ENCODE results near the gene SORCS1.
"Not testable (repeated sequence)": the region's sequence is repeated elsewhere in the genome, so short reads cannot be mapped to it uniquely, and the experiment has no call there.

The SORCS1 gene

GRCh38 chr10:106938513-106938912 lies 226.0 kb downstream of the SORCS1 start:
- FAIRE-seq, result no peak

DNA sequence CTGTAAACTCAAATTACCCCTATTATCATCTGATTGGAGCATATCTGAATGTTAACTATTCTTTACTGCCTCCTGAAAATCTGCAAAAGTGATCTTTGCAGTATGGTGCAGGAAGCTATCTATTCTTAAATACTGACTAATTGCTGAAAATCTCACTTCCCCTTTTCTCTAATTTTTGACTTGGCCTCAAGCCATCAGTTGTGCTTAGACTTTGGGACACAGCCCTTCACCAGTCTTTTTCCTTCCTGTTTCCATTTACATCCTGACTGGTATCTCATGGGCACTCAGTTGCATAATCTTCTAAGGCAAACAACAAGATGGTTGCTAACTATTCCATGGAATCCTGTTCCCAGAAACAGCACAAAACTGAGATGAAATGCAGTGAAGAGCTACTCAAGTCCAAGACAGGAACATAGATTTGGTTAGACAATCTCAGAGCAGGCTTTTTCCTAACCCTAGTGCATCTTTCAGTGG lies 228.5 kb downstream of the SORCS1 start:
- FAIRE-seq, result no peak

DNA sequence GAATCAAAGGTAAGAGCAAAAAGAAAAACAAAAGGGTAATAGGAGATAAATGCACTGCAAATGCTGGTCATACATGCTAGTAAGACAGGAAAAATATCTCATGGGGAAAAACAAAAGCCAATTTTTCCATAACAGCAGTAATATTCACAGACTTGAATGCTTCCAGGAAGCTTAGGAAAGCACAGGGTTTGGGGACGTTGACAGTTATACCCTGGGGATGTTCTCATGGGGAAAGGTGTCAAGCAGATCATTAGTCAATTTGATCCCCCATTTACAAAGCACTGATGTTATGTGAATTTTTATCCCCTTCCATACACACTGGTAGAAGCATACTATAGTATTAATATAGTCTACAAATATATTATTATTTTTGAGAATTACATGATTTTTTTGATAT lies 232.7 kb downstream of the SORCS1 start:
- FAIRE-seq, result no peak

- no peak for FAIRE-seq
These were observed 233.2 kb downstream of the SORCS1 start for GRCh38 chr10:106931159-106931852.

- no peak for FAIRE-seq
These were observed 233.8 kb downstream of the SORCS1 start for GRCh38 chr10:106930751-106931150.

GRCh38 chr10:106929291-106929895 lies 235.1 kb downstream of the SORCS1 start:
- no peak for FAIRE-seq

GRCh38 chr10:106928151-106928550 lies 236.4 kb downstream of the SORCS1 start:
- not testable (repeated sequence) for FAIRE-seq

GRCh38 chr10:106925191-106925590 lies 239.3 kb downstream of the SORCS1 start:
- FAIRE-seq, result no peak

- FAIRE-seq, result no peak
These were observed 244.0 kb downstream of the SORCS1 start for GRCh38 chr10:106920538-106920937.

DNA sequence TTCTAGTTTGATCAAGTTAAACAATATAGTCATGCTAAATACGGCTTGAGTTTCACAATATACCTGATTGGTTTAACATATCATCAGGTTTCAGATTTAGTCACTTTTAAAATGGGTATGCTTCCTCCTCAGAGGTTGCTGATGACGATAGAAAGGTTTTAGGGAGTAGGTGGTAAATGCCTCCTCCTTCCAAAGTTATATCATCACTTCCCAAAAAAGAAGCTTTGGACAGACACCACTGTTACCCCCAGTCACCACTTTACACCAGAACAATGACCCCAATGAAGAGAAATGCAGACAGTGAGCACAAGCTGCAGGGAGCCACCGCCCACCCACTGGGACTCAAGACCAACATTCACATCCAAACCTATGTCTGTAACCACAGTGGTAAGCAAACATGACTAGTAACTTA lies 244.6 kb downstream of the SORCS1 start:
- no peak for FAIRE-seq

DNA sequence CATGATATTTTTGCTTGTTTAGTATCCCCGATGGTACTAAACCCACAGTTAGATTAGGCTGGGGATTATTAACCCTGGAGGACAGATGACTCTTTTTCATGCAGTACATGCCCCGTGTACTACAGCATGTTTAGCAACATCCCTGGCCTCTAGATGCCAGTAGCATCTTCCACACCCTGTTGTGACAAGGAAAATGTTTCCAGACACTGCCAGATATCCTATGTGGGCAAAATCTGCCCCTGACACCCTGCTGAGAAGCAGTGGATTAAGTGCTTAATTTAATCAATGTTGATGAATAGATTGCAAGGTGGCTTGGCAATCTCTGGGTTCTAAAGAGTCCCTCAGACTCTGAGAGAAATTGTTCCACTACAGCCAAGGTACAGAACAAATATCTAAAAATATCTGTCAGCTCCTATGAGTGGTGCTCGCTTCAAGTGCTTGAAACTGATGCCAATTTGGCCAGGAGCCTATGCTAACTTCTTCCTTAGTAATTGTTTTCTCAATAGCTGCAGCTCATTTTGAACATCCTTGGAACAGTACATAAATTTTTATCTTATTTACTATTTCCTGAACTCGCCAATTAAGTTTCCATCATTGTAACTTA lies 247.0 kb downstream of the SORCS1 start:
- no peak for FAIRE-seq

DNA sequence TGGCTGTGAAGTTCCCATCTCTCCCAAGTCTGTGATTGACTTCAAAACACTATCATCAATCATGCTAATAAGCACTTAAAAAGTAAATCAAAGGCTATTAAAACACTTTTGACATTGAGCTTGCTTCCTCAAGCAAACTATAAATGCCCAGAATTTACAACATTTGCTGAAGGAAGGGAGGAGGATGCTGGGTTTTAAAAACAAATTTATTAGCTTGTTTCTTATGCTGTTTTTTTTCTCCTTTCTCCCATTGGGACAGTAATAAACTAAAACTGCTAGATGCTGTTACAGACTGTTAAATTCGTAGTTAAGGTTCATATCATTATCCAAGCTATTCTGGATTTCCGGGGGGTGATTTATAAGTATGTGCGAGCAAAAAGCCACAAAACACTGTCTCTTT lies 250.5 kb downstream of the SORCS1 start:
- FAIRE-seq, result peak; percentile 59

DNA sequence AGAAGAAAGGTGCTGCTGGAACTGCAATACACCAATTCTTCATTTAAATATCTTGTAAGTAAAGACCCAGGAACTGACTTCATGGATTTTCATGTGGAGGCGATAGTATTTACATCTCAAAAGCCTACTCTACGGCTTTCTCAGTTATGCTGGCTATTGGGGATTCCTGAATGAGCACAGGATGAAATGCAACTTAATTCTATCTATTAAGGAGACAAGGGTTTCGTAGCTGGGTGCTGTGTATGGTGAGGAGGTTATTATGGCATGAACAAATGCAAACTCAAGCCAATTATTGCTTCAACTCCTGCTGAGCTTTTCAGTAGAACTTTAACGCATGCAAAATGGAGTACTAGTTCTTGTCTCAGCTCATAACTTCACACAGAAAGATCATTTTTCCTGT lies 251.2 kb downstream of the SORCS1 start:
- no peak for FAIRE-seq

GRCh38 chr10:106911096-106911495 lies 253.4 kb downstream of the SORCS1 start:
- no peak for FAIRE-seq

- FAIRE-seq, result no peak
These were observed 253.8 kb downstream of the SORCS1 start for GRCh38 chr10:106910666-106911065.

DNA sequence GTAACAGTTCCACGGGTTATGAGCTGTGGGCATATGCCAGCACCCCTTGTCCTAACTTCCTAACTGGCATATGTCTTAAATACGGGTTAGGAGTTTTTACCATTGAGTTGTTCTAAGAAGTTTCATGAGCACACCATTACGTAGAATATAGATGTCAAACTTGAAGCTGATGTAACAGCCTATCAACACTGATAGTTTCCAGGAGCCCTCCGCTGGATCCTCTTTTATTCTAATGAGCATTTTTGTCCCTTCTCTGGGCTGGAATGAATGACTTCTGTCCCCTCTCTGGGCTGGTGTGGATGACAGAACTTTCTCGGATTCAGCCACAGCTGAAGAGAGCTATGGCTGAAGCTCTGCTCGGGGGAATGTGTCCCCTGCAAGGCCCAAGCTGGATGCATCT lies 256.3 kb downstream of the SORCS1 start:
- FAIRE-seq, result no peak

- FAIRE-seq, result no peak
These were observed 260.3 kb downstream of the SORCS1 start for GRCh38 chr10:106904209-106904608.

DNA sequence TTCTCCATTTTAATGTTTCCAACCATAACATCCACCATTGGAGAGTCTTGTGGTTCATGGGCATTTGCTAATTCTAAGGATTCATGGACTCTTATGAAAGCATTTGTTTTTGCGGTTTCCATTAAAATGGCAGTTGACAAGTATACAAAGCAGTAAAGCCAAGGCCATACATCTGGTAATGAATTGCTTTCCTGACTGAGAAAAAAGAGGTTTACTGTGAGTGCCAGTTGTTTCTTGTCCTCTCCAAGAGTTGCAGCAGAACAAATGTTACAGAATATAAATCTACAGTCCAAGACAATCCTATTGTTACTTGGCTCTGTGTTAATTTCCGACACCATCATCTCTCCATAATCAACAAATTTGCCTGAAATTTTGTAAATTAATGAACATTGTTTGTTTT lies 261.3 kb downstream of the SORCS1 start:
- FAIRE-seq, result no peak

GRCh38 chr10:106900016-106900652 lies 264.4 kb downstream of the SORCS1 start:
- no peak for FAIRE-seq

- FAIRE-seq, result no peak
These were observed 266.1 kb downstream of the SORCS1 start for GRCh38 chr10:106898446-106898845.

- peak; percentile 68 for FAIRE-seq
These were observed 266.8 kb downstream of the SORCS1 start for GRCh38 chr10:106897719-106898118.

DNA sequence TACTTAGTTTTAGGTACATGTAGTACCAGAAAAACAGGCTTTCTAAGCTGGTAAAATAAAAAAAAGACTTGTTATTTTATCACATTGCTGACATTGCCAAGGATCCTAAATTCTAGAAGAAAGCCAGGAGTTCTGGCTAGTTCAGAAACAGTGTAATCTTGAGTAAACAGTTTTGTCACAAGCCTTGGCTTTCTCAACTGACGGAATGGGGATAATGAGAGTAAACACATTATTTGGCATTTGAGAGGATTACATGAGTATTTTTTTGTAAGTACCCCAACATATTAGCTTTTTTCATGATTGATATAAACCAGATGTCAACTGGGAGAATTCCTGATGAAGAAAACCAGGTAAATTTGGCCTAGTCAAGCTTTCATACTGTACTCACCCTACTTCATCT lies 269.8 kb downstream of the SORCS1 start:
- no peak for FAIRE-seq

GRCh38 chr10:106877574-106877973 lies 286.9 kb downstream of the SORCS1 start:
- FAIRE-seq, result no peak

GRCh38 chr10:106874604-106874889 lies 290.0 kb downstream of the SORCS1 start:
- no peak for FAIRE-seq
